Neural cell (in vitro differentiated cells): ENCODE data around the gene KATNAL2. TPM values are rescaled to one million over a fixed set of nuclear protein-coding genes. Genes with fewer than 3 reads are reported as not detected.

ENCODE experiments used
- H2AFZ ChIP-seq: fragments of 200-600, 300-800 bp; sonication (generic), shearing (Covaris generic); 2 replicates; pipeline ENCODE4 v1.6.0; 2014; ENCODE audit warnings: low read depth, mild to moderate bottlenecking, antibody characterized with exemption, low read length, moderate library complexity
- H3F3A ChIP-seq: fragments of 200-600 bp; shearing (Covaris generic); 2 replicates; pipeline ENCODE4 v1.6.1; 2016; ENCODE audit warnings: mild to moderate bottlenecking, moderate library complexity, mixed read lengths, antibody characterized with exemption, low read length; ENCODE audit not compliant: insufficient read depth, poor library complexity, severe bottlenecking
- H3K27ac ChIP-seq: fragments of 200-600, 300-800 bp; sonication (generic), shearing (Covaris generic); 2 replicates; pipeline ENCODE4 v1.5.1; 2014; ENCODE audit warnings: mild to moderate bottlenecking, low read length, moderate library complexity
- H3K27me3 ChIP-seq: fragments of 300-800, 200-600 bp; sonication (generic), shearing (Covaris generic); 2 replicates; pipeline ENCODE4 v1.6.0; 2014; ENCODE audit warnings: mild to moderate bottlenecking, low read depth, low read length, moderate library complexity; ENCODE audit not compliant: insufficient read depth
- H3K36me3 ChIP-seq: fragments of 300-800, 200-600 bp; sonication (generic), shearing (Covaris generic); 2 replicates; pipeline ENCODE4 v1.5.1; 2014; ENCODE audit warnings: mild to moderate bottlenecking, antibody characterized with exemption, low read length, moderate library complexity; ENCODE audit not compliant: insufficient read depth
- H3K4me2 ChIP-seq: fragments of 300-800, 200-600 bp; sonication (generic), shearing (Covaris generic); 2 replicates; pipeline ENCODE4 v1.6.0; 2014; ENCODE audit warnings: mild to moderate bottlenecking, low read length
- H3K4me3 ChIP-seq: fragments of 300-800, 200-600 bp; sonication (generic), shearing (Covaris generic); 2 replicates; pipeline ENCODE4 v1.5.1; 2014; ENCODE audit warnings: mild to moderate bottlenecking, low read length, moderate library complexity
- H3K79me2 ChIP-seq: fragments of 200-600 bp; shearing (Covaris generic); replicated peaks from 2 replicates; pipeline ENCODE4 v1.6.0; 2014; ENCODE audit warnings: mild to moderate bottlenecking, low read length, moderate library complexity; ENCODE audit not compliant: insufficient read depth
- H3K9ac ChIP-seq: fragments of 300-800, 200-600 bp; sonication (generic), shearing (Covaris generic); 2 replicates; pipeline ENCODE4 v1.6.1; 2016; ENCODE audit warnings: mild to moderate bottlenecking, low read length, mixed read lengths
- H3K9me2 ChIP-seq: fragments of 200-600 bp; shearing (Covaris generic); 2 replicates; pipeline ENCODE4 v1.6.1; 2016; ENCODE audit warnings: mild to moderate bottlenecking, low read length, mixed read lengths; ENCODE audit not compliant: insufficient read depth
- H3K9me3 ChIP-seq: fragments of 200-600, 300-800 bp; sonication (generic), shearing (Covaris generic); 2 replicates; pipeline ENCODE4 v1.6.1; 2016; ENCODE audit warnings: mild to moderate bottlenecking, mixed run types, low read length, moderate library complexity, mixed read lengths
- H4K20me1 ChIP-seq: fragments of 200-600 bp; shearing (Covaris generic); 2 replicates; pipeline ENCODE4 v1.6.1; 2016; ENCODE audit warnings: mild to moderate bottlenecking, mixed run types; ENCODE audit not compliant: insufficient read depth
- CTCF ChIP-seq: fragments of 450-650 bp; IDR thresholded peaks from 2 replicates; pipeline ENCODE4 v1.5.1; 2014; ENCODE audit warnings: antibody characterized with exemption, mild to moderate bottlenecking, moderate library complexity; ENCODE audit not compliant: poor library complexity, severe bottlenecking
- EP300 ChIP-seq: fragments of 450-650 bp; conservative IDR thresholded peaks from 2 replicates; pipeline ENCODE4 v1.6.1; 2014; ENCODE audit warnings: antibody characterized with exemption, mild to moderate bottlenecking, moderate library complexity; ENCODE audit not compliant: poor library complexity, severe bottlenecking
- EZH2 ChIP-seq: fragments of 200-600, 300-800 bp; shearing (Covaris generic), sonication (generic); IDR thresholded peaks from 2 replicates; pipeline ENCODE4 v1.6.1; 2014; ENCODE audit warnings: antibody characterized with exemption, low read length, borderline replicate concordance, mild to moderate bottlenecking; ENCODE audit not compliant: insufficient read depth, poor library complexity, severe bottlenecking
- MXI1 ChIP-seq: fragments of 450-650 bp; conservative IDR thresholded peaks from 2 replicates; pipeline ENCODE4 v1.6.1; 2014; ENCODE audit warnings: antibody characterized with exemption, mild to moderate bottlenecking; ENCODE audit not compliant: poor library complexity, severe bottlenecking
- POLR2AphosphoS5 ChIP-seq: IDR thresholded peaks from 2 replicates; pipeline ENCODE4 v1.6.1; 2012
- RAD21 ChIP-seq: fragments of 450-650 bp; conservative IDR thresholded peaks from 2 replicates; pipeline ENCODE4 v1.6.1; 2014; ENCODE audit warnings: antibody characterized with exemption, mild to moderate bottlenecking, moderate library complexity
- REST ChIP-seq: IDR thresholded peaks from 2 replicates; pipeline ENCODE4 v1.6.1; 2012; ENCODE audit warnings: borderline replicate concordance
- SMC3 ChIP-seq: fragments of 450-650 bp; conservative IDR thresholded peaks from 2 replicates; pipeline ENCODE4 v1.6.1; 2014; ENCODE audit warnings: antibody characterized with exemption, mild to moderate bottlenecking, moderate library complexity; ENCODE audit not compliant: poor library complexity
- TAF1 ChIP-seq: IDR thresholded peaks from 2 replicates; pipeline ENCODE4 v1.6.1; 2012; ENCODE audit warnings: low read depth
- polyA plus RNA-seq: library from polyadenylated mRNA; depleted of rRNA; stranded (reverse); fragments of >200 nt; gene quantifications from 2 replicates; pipeline ENCODE4 v1.2.3, GENCODE V29; 2014

The KATNAL2 gene
- polyA plus RNA-seq, 1 donor from 2014 or later = 1.4 TPM

GRCh38 chr18:46892842-46893241 lies 24.6 kb upstream of the KATNAL2 start:
- H3K27me3 ChIP-seq = no peaks in the 10 kb centered on the region
- no peak for TF ChIP-seq MXI1
- no peak for TF ChIP-seq TAF1
- no peak for TF ChIP-seq EP300
- TF ChIP-seq EZH2 = no peak
- no peak for TF ChIP-seq REST
- TF ChIP-seq SMC3 = no peak
- no peak for TF ChIP-seq POLR2AphosphoS5
- H3K9me3 ChIP-seq = peaks cover 7% of the 10 kb centered on the region
- H3K79me2 ChIP-seq = no peaks in the 10 kb centered on the region
- H3F3A ChIP-seq = no peaks in the 10 kb centered on the region
- H2AFZ ChIP-seq = no peak overlapping the region
- no peak overlapping the region for H3K4me3 ChIP-seq
- H3K4me2 ChIP-seq = no peak overlapping the region
- no peaks in the 10 kb centered on the region for H3K9me2 ChIP-seq
- H3K27ac ChIP-seq = no peak overlapping the region
- no peaks in the 10 kb centered on the region for H4K20me1 ChIP-seq
- H3K36me3 ChIP-seq = peaks cover 12% of the 10 kb centered on the region
- no peak overlapping the region for H3K9ac ChIP-seq

GRCh38 chr18:46893360-46893759 lies 24.0 kb upstream of the KATNAL2 start:
- Histone ChIP-seq H3K79me2 (no peaks in the 10 kb centered on the region), H3K4me2 (no peak overlapping the region), H3K9me3 (peaks cover 6% of the 10 kb centered on the region), H3K4me3 (no peak overlapping the region), H3K36me3 (peaks cover 10% of the 10 kb centered on the region), H2AFZ (no peak overlapping the region), H3K9me2 (no peaks in the 10 kb centered on the region), H3K27ac (no peak overlapping the region), H3K27me3 (no peaks in the 10 kb centered on the region), H4K20me1 (no peaks in the 10 kb centered on the region), H3K9ac (no peak overlapping the region), H3F3A (no peaks in the 10 kb centered on the region)
- TF ChIP-seq RAD21 (no peak), MXI1 (no peak), EZH2 (no peak), TAF1 (no peak), CTCF (no peak), SMC3 (no peak), POLR2AphosphoS5 (no peak), EP300 (no peak), REST (no peak)
